K562 (cell line): Measurements from ENCODE around the gene SCGB1A1. TPM values are rescaled to one million over a fixed set of nuclear protein-coding genes. Genes with fewer than 3 reads are reported as not detected.

Experiments used
- ATF2 ChIP-seq: sonication (generic); formaldehyde crosslinking; IDR thresholded peaks from 2 replicates; pipeline ENCODE4 v1.8.1; 2022; ENCODE audit warnings: missing genetic modification reagents
- ATF4 ChIP-seq: fragments of 450-650 bp; formaldehyde crosslinking; IDR thresholded peaks from 2 replicates; pipeline ENCODE4 v1.4.0; 2022; ENCODE audit warnings: mild to moderate bottlenecking, moderate library complexity
- CBX8 ChIP-seq: fragments of 200-600 bp; sonication (generic); IDR thresholded peaks from 2 replicates; pipeline ENCODE4 v1.6.1; 2012; ENCODE audit warnings: borderline replicate concordance, mixed run types, low read depth, mild to moderate bottlenecking, moderate library complexity, mixed read lengths, low read length, control low read depth, inconsistent platforms; ENCODE audit not compliant: poor library complexity, severe bottlenecking; ENCODE audit errors: extremely low read depth
- CC2D1A ChIP-seq: fragments of 450-650 bp; IDR thresholded peaks from 2 replicates; pipeline ENCODE4 v1.6.1; 2017; ENCODE audit warnings: mild to moderate bottlenecking
- FOS ChIP-seq: IDR thresholded peaks from 3 replicates; pipeline ENCODE4 v1.6.1; 2011; ENCODE audit not compliant: insufficient read length; ENCODE audit errors: extremely low read depth
- FOXP4 ChIP-seq: sonication (generic); formaldehyde crosslinking; IDR thresholded peaks from 2 replicates; pipeline ENCODE4 v1.8.0; 2022; ENCODE audit warnings: mild to moderate bottlenecking, missing genetic modification reagents, borderline replicate concordance
- HDAC2 ChIP-seq: fragments of 450-650 bp; IDR thresholded peaks from 2 replicates; pipeline ENCODE4 v1.6.1; 2016; ENCODE audit warnings: mild to moderate bottlenecking
- HOMEZ ChIP-seq: fragments of 250-450 bp; sonication (Bioruptor Pico); IDR thresholded peaks from 2 replicates; pipeline ENCODE4 v1.4.0; 2020; ENCODE audit warnings: mild to moderate bottlenecking, moderate library complexity
- ILF3 ChIP-seq: fragments of 450-650 bp; IDR thresholded peaks from 2 replicates; pipeline ENCODE4 v1.6.1; 2018; ENCODE audit warnings: antibody characterized with exemption, mild to moderate bottlenecking, moderate library complexity, borderline replicate concordance
- MEF2D ChIP-seq: conservative IDR thresholded peaks from 2 replicates; pipeline ENCODE4 v1.6.1; 2016; ENCODE audit warnings: low read depth, missing genetic modification characterization, missing compliant biosample characterization
- MEIS2 ChIP-seq: fragments of 450-650 bp; IDR thresholded peaks from 2 replicates; pipeline ENCODE4 v1.6.1; 2014; ENCODE audit warnings: mild to moderate bottlenecking; ENCODE audit not compliant: partially characterized antibody
- TBP ChIP-seq: optimal IDR thresholded peaks from 2 replicates; pipeline ENCODE3; 2011; ENCODE audit warnings: low read depth, low read length, improper control_type of control experiment
- ZNF124 ChIP-seq: sonication (generic); formaldehyde crosslinking; IDR thresholded peaks from 2 replicates; pipeline ENCODE4 v1.8.1; 2022; ENCODE audit warnings: missing genetic modification reagents
- ZNF175 ChIP-seq: fragments of 200-800 bp; sonication (Bioruptor generic); IDR thresholded peaks from 2 replicates; pipeline ENCODE4 v1.6.1; 2016; ENCODE audit warnings: low read depth, mild to moderate bottlenecking, missing genetic modification characterization, missing compliant biosample characterization
- ZNF449 ChIP-seq: fragments of 250-450 bp; sonication (Bioruptor Pico); IDR thresholded peaks from 2 replicates; pipeline ENCODE4 v1.8.0; 2022; ENCODE audit warnings: moderate library complexity, mild to moderate bottlenecking, inconsistent platforms
- ZNF584 ChIP-seq: fragments of 200-800 bp; sonication (Bioruptor generic); IDR thresholded peaks from 2 replicates; pipeline ENCODE4 v1.6.1; 2016; ENCODE audit warnings: low read depth, mild to moderate bottlenecking, missing genetic modification characterization, missing compliant biosample characterization
- ZNF589 ChIP-seq: fragments of 200-800 bp; sonication (Bioruptor generic); IDR thresholded peaks from 2 replicates; pipeline ENCODE4 v1.6.1; 2016; ENCODE audit warnings: low read depth, missing genetic modification characterization, missing compliant biosample characterization
- ZNF778 ChIP-seq: fragments of 450-650 bp; formaldehyde crosslinking; IDR thresholded peaks from 2 replicates; pipeline ENCODE4 v1.4.0; 2020; ENCODE audit warnings: mild to moderate bottlenecking, moderate library complexity
- ZSCAN29 ChIP-seq: fragments of 450-650 bp; IDR thresholded peaks from 2 replicates; pipeline ENCODE4 v1.6.1; 2017
- polyA plus RNA-seq, 8 experiments: library from polyadenylated mRNA; depleted of rRNA in 4 of 8; stranded (reverse) in 5 of 8; unstranded in 3 of 8; fragments of >200 nt; fragmentation: Nextera tagmentation in 2 of 8; fragmentation: Illumina TruSeq in 1 of 8; extraction: Ambion mirVana in 2 of 8; extraction: Trizol in 1 of 8; gene quantifications; 2 replicates each; pipeline versions ENCODE4 v1.2.1 to v1.2.3, GENCODE V29; 2011 to 2014; ENCODE audit warnings: inconsistent platforms in 1 of 8, missing spikeins in 1 of 8
- total RNA-seq, 7 experiments: library from RNA; depleted of rRNA in 6 of 7; stranded (reverse); fragments of >200 nt in 6 of 7; fragmentation: Illumina TruSeq in 2 of 7; extraction: Trizol in 2 of 7; gene quantifications; 2 replicates each; pipeline versions ENCODE4 v1.2.1 to v1.2.3, GENCODE V29; 2011 to 2021; ENCODE audit warnings: low replicate concordance in 1 of 7

SCGB1A1 gene
- total and polyA plus RNA-seq, 9 of the 15 experiments (the other 6 are each of a cell fraction or from before 2014, with no cell fraction given): 0.55 TPM; not detected in 8

- no peak for TF ChIP-seq ZNF449 (CRISPR knock-in tag)
- TF ChIP-seq ZNF778 (CRISPR knock-in tag): no peak
- TF ChIP-seq MEIS2: peak; percentile 33
- peak; percentile 69; the same call in 1 of the 2 replicates for TF ChIP-seq ZNF584 (CRISPR knock-in tag)
- no peak for TF ChIP-seq ILF3
- peak; percentile 20 for TF ChIP-seq TBP
- TF ChIP-seq MEF2D (tag): peak; percentile 79
- TF ChIP-seq ZNF175: peak; percentile 63; the same call in 1 of the 2 replicates
- TF ChIP-seq FOXP4 (CRISPR knock-in tag): no peak
- TF ChIP-seq ATF4: no peak; the same call in 1 of the 2 replicates
- TF ChIP-seq HDAC2: peak; percentile 72
- no peak for TF ChIP-seq ZNF124
- TF ChIP-seq CC2D1A: no peak
- 0 out of 2 replicates have a peak, but pooled peaks have one; percentile 34 for TF ChIP-seq ZNF589
- TF ChIP-seq ZSCAN29: no peak
- TF ChIP-seq FOS: no peak
- no peak for TF ChIP-seq CBX8
- no peak for TF ChIP-seq ATF2 (CRISPR knock-in tag)
- no peak for TF ChIP-seq HOMEZ (CRISPR knock-in tag)
These were observed 20.5 kb upstream of the SCGB1A1 start (continued) for GRCh38 chr11:62398011-62398994.
